Fibroblast of skin of left biceps (primary cell): Measurements from ENCODE around the gene LPO.

Experiments used
- DNase-seq, 2 experiments: peaks; one replicate each; pipeline ENCODE4 v3.0.0-alpha.2; 2013; ENCODE audit warnings: low read depth in 2 of 2

LPO gene

DNA sequence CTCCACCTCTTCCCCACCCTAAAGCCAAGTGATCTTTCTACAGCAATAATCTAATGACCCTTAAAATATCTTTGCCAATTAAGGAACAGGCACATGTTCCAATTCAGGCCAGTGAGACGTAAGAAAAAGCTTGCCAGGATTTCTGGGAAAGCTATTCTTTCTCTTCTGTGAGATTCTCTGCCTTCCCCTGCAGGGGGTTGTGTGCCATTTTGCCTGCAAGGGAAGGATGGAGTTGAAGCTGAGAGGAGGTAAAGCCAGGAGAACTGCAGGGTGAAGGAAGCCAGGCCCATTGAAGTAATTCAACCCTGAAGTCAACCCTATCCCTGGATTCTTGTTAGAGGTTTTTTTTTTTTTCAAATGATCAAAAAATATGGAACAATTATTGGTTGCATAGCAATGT, 9.0 kb upstream of the LPO start:
- no peak for DNase-seq

DNA sequence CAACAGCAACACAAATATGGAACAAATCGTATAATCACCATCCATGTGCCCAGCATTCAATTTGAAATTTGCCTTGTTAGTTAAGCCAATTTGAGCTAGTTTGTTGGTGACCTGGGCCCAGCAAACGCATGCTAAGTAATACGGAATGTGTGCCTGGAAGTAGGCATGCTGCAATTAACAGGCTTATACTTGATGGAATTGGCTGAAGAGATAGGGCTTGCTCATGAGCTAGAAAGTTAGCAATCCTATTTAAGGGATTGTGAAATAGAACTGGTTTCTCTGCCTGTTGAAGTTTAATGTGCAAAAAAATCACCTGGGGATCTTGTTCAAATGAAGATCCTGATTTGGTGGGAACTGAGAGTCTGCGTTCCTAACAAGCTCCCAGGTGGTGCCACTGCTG, 8.5 kb upstream of the LPO start:
- no peak for DNase-seq

- peak in 1 of 2 experiments; percentile 15 for DNase-seq
These were observed 6.7 kb upstream of the LPO start for GRCh38 chr17:58231641-58232040.

DNA sequence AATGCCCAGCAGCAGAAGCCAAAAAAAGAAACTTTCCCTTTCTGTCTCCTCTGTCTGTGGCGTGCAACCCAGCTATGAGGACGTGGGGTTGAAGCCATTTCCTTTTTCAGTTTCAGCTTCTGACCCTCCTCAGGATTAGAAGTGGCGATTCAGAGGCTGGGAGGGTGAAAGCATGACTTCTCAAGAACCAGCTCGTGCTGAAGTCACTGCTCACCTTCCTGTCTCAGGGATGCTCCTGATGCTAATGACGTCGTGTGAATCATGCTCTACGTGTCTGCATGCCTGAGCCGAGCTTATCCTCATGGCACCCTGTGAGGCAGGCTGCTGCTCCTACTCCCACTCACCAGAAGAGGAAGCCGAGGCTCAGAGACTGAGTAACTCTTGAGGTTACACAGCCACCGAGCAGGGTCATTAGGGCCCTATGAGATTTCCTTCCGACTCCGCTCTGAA, 5.7 kb upstream of the LPO start:
- peak in 1 of 2 experiments; percentile 22 for DNase-seq

GRCh38 chr17:58233543-58233942, 4.8 kb upstream of the LPO start:
- no peak for DNase-seq

GRCh38 chr17:58234512-58234911, 3.9 kb upstream of the LPO start:
- no peak for DNase-seq

- no peak for DNase-seq
These were observed 2.6 kb upstream of the LPO start for GRCh38 chr17:58235821-58236220.

- no peak for DNase-seq
These were observed 2.0 kb upstream of the LPO start for GRCh38 chr17:58236394-58236793.

DNA sequence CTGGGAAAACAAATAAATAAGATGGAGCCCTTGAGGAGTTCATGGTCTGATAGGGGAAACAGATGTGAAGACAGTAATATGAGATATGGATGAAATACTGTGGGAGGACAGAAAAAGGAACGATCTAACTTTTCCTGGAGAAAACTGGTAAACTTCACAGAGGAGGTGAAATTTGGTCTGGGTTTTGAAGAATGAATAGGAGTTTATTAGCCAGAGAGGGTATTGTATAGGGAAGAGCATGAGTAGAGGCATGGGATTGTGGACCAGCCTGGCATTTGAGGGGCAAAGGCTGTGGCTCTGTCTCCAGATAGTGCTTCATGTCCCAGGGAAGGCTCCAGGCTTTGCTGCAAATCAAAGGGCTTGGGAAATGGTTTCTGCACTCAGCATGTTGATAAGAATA, 1.6 kb downstream of the LPO start:
- DNase-seq, result no peak

DNA sequence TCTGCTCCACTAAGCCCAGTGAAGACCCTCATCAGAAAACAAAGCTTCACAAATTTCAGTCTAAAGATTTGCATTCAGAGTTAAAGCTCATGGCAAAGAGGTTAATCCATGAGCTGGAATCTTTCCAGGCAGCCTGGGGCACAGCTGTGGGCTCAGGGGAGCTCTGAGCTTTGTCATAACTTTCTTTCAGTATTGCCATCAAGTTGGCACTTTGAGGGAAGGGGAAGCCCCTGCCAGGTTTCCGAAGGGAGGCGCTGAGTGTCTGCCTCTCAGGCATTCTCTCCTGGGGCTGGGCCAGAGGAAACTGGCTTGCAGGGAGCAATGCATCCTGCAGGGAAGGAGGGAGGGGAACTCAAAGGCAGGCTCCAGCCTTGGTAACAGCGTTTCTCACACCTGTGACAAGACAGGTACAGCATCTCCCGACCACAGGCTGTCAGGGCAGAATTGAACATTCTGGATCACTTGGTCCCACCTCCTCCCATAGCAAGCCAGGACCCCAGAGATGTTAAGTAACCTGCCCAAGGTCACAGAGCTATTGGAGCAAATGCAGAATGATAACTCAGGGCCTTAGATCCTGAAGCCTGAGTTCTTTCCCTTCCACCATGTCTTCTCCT, 3.9 kb downstream of the LPO start:
- no peak for DNase-seq

- no peak for DNase-seq
These were observed 6.6 kb downstream of the LPO start for GRCh38 chr17:58244963-58245362.

- no peak for DNase-seq
These were observed 7.2 kb downstream of the LPO start for GRCh38 chr17:58245428-58246103.

GRCh38 chr17:58246104-58246740, 7.8 kb downstream of the LPO start:
- no peak for DNase-seq

GRCh38 chr17:58246781-58247180, 8.4 kb downstream of the LPO start:
- DNase-seq, result no peak

DNA sequence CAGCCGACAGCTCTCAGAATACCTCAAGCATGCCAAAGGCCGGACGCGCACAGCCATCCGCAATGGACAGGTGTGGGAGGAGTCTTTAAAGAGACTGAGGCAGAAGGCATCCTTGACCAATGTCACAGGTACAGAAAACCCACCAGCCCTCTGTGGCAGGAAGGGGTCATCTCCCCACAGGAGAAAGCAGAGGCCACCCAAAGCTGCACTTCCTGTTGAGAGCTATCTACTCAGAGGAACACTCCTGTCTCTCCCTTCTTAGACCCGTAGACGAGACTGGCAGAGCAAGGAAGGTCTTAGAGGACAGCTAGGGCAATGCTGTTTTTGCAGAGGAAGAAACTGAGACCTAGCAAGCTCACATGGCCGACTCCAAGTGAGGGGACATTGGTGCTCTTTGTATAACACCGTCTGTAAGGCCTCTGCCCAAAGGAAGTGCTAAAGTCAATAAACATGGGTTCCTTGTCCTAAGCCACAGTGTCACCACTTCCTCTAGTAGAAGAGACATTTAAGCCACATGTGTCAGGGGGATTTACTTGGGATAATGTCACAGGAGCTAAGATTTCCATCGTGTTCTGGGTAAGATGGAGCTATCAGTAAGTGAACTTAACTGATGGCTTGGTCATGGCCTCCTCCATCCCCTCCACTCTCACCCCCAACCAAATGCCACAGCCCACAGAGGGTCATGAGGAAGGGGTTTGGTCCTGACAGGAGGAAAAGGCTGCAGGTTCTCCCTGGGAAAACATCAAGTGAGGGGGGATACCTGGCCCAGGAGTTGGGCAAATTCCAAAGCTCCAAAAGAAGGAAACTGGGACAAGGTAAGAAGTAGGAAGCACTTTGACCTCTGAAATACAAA, 9.4 kb downstream of the LPO start:
- no peak for DNase-seq

DNA sequence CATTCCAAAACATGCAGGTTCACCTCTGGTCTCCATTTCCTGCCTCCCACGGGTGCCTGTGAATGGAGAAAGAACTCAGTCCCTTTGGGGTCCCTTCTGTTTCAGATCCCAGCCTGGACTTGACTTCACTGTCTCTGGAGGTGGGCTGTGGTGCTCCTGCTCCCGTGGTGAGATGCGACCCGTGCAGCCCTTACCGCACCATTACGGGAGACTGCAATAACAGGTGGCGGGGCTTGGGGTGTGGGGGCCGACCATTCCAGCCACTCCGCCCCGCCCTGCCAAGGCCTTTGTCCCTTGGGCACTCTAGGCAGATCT, 10.5 kb downstream of the LPO start:
- no peak for DNase-seq

GRCh38 chr17:58249270-58250133, 11.1 kb downstream of the LPO start:
- DNase-seq, result peak; percentile 5 to 16

DNA sequence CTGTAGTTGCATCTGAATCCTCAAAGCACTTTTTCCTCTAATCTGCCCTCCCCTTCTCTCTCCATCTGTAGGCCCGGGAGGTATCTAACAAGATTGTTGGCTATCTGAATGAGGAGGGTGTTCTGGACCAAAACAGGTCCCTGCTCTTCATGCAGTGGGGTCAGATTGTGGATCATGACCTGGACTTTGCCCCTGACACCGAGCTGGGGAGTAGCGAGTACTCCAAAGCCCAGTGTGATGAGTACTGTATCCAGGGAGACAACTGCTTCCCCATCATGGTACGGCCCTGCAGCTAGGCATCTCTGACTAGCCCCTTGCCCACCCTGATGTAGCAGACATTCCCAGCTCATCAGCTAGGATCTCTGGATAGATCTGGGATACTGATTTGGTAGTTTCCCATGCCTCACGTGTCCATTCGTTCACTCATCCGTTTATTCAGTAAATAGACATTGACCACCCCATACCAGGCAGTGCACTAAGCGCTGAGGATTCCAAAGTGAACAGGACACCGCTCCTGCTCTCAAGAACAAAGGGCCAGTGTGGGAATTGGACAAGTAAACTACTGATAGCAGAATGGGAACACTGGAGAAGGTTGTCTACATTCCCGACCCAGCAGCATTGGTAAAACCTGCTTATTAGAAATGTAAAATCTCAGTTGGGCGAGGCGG, 12.1 kb downstream of the LPO start:
- no peak for DNase-seq

GRCh38 chr17:58252141-58252540, 13.8 kb downstream of the LPO start:
- no peak for DNase-seq

GRCh38 chr17:58253082-58253481, 14.7 kb downstream of the LPO start:
- no peak for DNase-seq

GRCh38 chr17:58254803-58255202, 16.4 kb downstream of the LPO start:
- DNase-seq, result no peak
